Kidney capillary endothelial cell (primary cell): ENCODE measurements around the gene CD36.

ENCODE experiments used
- DNase-seq: peaks from one replicate; pipeline ENCODE4 v3.0.0-alpha.2; 2018; ENCODE audit warnings: low spot score

CD36 gene

DNA sequence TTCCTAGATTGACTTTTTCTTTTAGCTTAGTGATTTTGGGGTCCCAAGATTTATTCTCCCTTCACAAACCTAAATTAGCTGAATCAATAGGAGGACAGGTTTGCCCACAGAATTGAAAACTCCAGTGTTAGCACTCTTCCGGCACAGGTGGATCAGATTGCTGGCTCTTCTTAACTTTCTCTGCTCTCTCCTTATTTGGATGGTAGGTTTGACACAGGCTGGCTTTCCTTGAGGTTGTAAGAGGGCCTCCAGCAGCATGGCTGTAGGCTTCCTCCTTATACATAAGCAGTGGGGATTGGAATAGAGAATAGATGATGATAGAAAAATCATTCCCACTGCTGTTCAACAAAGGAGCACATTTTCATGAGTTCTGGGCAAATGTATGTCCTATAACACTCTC, 9.4 kb upstream of the CD36 start:
- DNase-seq, result no peak

DNA sequence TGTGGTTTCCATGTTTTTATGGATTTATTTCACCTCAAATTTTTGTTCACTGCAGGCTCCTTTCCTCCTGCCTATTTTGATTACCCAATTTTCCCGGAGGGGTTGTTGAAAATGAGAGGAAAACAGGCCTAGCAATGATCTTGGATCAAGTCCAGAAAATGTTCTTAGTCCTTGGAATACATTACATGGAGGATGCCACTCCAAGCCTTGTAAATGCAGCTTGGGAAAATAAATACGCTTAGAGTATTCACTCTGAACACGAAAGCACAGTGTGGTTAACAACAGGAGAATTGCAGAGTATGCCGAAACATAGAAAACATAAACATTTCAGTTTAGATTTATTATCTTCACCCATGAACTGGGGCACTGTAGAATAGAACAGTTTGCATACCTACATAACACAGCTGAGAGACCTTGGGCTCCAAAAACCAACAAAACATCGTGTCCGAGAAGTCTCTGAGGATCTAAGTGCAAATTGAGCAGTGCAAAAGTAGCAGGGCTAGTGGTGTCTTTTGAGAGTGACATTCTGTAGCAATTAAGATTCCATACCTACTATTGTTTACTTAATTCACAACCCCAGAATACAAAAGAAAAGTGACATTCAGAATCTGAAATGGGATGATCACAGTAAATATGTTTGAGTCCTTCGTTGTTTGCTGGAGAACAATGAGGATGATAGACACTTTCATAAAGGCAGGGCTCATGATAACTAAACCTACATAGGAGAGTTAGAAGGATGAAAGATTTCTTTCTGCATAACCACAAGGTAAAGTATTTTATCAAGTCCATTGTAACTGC, 7.6 kb upstream of the CD36 start:
- DNase-seq, result no peak

DNA sequence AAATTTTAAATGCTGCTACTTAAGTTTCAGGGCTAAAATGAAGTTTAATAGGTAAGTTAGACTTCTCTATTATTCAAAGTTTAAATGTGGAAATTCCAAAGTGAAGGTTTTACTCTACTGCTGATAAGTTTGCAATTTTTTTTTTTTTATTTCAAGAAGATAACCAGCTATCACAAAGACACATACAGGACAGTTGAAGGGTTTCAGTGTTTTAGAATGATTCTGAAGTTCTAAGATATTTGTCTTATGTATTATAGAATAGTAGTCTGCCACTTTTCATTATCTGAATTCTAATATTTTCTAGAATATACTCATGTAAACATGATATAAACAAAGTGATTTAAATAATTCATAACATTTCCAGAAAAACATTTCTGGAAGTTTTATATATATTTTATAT, 7.0 kb upstream of the CD36 start:
- no peak for DNase-seq

DNA sequence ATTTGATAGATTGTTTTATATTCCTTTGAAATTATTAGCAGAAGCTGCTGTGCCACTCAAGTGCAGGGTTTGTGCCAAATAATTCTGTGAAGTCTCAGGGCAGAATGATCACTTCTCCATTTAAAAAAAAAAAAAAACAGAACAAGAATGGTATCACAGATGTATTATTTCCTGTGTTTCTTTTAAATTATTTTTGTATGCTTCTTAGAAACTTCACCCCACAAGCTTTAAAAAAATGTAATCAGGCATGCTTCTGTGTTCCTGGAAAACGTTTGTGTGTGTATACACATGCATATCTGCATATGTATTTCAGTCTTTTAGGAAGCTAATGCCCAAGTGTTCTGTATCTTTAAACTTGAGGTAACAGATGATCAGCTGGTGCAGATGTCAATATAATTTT, 6.3 kb upstream of the CD36 start:
- no peak for DNase-seq

DNA sequence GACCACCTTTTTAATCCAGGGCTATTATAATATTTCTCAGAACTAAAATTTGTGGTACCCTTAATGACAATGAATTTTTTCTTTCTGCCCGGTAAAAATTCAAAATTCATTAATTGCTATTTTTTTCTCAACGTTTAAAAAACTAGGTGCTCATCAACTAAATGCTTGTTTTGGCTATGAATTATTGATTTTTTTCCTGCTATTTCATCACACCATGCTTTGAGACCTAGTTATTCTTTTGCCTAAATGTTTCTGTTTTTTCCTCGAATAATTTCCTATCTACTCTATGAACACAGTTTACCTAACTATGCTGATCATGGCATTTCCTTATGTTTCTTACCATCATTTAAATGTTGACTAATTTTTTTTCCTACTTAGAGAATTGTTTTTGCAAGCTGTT, 5.6 kb upstream of the CD36 start:
- DNase-seq, result no peak

DNA sequence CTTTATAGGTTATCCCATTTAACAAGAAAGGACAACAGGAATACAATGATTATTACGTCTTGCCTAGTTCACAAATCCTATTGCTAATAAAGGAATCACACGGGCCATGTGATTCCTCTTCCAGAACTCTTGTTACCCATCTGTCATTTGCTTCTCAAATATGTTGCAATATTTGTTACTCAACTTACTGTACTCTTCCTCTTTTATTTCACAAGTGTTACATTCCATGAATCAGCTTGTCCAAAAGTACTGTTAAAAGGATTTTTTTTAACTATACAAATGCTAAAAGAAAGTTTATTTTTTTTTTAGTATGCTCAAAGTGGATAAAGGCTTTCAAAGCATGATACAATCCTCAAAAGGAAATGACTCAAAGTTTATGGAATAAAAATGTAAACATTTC, 3.9 kb upstream of the CD36 start:
- DNase-seq, result no peak

DNA sequence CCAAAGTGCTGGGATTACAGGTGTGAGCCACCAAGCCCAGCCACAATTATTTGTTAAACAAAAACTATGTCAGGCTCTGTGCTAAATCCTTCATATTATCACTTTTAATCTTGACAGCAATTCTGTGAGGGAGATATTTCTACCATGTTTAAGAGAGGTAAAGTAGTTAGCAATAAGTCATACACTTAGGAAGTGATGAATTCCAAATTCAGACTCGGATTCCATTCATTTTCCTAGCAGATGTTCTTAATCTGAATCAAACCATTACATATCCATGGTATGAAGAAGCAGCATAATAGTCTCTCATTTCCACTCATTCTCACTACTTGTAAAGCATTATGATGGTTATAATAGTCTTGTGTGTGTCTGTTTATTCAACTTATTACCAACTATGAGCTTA, 2.9 kb upstream of the CD36 start:
- no peak for DNase-seq

DNA sequence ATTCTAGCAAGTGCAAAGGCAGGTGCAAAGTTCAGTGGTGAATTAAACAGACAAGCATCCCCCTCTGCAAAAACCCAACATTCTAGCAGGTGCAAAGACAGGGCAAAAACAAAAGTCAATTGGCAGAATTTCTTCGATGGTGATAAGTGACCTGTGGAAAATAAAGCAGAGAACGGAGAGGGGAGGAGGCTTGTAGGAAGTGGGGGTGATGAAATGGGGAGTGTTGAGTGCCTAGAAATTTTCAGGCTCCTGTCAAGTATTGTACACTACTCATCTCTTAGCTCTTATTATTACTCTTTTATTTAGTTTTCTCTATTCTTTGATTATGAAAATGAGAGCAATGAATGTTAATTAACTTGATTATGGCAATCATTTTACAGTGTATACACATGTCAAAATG, 2.4 kb upstream of the CD36 start:
- DNase-seq, result no peak

DNA sequence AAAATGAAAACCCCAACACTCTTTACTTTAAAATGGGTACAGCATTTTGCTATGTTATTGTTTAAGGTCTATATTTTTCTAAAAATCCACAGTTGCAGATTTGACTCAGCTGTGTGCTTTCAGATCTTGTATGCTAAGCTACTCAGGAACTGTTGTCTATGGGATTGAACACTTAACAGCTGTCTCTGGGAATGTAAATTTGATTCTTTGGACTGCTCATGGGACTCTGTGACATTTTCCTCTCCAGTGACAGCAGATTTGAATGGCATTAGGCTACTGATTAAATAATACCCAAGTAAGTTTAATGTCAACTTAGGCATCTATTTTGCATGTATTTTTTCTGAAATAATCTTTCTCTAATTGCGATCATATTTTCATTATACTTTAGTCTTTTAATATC, 1.7 kb upstream of the CD36 start:
- no peak for DNase-seq

DNA sequence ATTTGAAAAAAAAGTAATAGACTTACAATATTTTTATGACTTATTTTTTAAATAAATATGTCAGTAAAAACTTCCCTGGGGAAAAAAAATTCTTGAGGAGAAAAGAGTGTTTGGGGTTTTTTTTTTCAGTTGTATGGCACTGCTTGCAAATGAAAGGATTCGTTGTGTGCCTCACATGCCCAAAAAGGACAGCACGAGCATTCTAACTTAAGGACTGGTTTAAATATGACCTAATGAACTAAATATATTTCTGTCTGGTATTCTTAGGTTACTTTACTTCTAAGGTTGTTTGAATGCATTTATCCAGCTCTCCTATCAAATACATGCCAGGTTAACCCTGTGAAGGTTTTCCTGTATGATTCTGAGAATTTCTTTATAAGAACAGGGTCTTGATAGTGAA, 988 bp upstream of the CD36 start:
- DNase-seq, result no peak

DNA sequence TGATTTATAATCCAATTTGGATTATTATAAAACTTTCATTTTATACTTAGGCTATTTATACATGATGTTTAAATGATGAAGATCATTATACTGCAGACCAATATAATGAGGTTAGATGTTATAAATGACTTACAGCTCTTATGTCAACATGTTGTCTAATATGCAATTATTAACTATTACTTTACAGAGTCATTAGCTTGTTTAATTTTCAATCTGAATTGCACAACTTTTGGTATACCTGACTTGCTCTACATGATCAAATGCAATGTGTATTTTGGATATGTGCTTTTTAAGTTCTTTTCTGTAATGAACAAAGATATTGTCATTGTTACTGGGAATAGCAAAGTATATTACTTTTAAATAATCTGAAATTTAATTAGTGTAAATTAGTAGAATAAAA, 569 bp downstream of the CD36 start:
- DNase-seq, result no peak

DNA sequence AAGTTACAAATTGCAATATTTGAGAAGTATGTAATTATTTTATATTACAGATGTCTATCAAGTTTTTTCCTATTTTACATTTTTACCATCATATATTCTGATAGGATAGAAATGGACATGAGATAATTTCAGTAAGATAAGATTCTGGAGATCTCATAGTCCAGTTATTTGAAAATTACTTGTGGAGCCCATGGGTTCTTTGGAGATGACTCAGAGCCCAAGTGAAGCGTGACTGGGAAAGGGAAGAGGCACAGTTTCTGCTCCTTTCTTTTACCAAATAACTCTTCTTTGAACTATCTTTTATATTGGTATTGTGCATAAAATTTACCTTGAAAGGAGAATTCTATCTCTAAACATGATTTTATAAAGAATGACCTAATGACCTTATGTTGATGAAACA, 2.4 kb downstream of the CD36 start:
- no peak for DNase-seq

DNA sequence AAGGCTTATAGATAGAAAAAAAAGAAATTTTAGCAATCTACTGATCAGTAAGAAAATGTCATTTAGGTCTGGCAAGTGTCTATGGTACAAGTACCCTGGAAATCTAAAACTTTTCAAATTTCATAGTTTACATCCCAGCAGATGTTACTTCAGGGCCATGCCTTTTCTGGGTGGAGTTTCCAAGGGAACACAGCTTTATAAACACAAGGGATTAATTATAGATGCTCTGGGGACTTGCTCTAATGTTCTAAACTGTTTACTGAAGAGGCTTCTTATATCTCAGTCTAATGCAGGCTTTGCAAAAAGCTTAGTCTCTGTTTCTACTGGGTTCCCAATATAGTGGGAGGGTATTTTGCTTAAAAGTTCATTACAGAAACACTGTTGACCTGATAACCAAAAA, 3.1 kb downstream of the CD36 start:
- DNase-seq, result no peak

DNA sequence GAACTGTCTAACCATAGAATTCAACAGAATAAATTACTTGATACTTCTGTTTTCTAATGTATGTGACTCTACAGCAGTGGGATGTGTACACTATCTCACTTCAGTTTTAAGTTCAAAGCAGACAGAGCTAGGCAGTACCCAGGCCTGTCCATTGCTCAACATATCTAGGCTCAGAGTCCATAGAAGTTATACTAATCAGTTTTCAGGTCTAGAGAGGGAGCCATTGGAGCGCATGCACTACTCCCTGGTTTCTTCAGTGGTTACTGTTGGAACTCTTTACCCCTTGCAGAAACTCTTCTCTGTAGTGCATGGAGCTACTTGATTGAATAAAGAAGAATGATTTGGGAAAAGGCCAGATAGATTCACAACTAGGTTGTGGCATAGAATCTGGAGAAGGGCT, 4.4 kb downstream of the CD36 start:
- DNase-seq, result no peak

DNA sequence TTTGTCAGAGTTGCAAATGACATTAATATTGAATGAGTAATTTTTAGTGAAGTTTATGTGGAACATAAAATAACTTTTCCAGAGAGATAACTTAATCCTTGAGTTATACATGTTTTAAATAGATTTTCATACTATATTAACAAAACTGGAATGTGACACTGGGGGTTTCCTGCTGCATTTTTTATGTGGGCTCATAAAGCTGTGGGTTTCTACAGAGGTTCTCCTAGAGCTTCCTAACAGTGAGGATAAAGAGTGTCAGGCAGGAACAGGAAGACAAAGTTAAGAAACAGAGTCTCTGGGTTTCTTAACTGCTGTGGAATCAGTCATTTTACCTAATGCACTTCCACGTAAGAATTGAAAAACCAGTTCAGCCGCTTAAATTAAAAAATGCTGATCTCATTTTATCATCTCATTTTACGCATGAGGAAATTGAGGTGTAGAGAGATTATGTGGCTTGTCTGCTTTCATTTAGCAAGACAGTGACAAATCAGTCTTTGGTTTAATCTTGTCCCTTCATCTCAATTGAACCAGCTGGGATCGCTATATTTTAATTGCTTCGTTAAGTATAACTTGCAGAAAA, 5.0 kb downstream of the CD36 start:
- no peak for DNase-seq

DNA sequence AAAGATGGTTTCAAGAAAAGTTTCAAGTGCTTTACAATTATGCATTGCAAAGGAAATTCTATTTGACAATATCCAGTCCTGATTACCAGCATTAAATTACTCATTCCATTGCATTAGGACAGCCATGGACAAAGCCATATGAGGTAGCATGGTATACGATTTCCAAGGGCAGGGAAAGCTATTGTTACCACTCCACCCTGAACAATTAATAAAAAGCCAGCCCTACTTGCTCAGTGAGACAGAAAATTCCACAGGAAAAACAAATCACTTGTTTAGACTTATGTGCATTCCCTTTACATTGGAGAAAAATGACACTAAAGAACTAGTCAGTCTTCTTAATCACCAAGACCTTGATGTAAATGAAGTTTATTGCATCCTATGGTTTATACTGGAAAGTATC, 5.6 kb downstream of the CD36 start:
- no peak for DNase-seq

DNA sequence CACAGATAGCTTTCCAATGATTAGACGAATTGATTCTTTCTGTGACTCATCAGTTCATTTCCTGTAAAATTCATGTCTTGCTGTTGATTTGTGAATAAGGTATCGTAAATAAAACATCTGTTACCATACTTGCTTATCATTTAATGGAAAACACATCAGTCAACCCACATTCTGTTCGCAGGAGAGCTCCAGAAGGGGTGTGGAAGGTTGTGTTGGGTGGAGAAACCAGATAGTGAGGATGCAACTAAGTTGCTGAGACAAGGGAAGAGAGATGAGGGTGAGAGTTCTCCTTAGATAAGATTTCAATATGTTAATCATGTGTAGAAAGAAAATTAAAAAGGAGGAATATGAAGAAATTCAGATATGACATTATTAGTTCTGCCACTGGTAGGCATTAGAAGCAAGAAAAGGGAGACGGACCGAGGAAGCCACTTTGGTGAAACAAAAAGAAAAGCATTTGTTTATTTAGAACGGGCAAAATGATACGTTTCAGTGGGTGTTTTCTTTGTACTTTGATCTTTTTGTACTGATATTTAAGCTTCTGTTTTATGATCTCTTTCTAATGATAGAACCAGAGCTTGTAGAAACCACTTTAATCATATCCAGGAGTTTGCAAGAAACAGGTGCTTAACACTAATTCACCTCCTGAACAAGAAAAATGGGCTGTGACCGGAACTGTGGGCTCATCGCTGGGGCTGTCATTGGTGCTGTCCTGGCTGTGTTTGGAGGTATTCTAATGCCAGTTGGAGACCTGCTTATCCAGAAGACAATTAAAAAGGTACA, 7.8 kb downstream of the CD36 start:
- DNase-seq, result no peak

DNA sequence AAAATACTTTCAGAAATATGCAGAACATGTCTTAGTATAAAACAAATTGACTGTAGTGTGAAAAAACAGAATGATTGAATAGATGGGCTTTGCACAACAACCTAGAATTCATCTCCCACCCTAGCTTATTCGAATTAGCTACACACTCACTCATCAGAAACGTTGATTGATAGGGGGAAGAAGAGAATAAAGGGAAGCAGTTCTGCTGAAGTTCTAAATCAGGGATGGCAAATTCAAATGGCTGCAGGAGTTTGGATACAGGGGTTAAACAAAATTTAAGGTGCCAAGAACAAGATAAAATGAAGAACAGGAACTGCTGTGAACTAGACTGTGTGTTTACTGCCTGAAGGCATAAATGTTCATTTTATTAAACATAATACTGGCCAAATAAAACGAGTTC, 9.0 kb downstream of the CD36 start:
- no peak for DNase-seq

DNA sequence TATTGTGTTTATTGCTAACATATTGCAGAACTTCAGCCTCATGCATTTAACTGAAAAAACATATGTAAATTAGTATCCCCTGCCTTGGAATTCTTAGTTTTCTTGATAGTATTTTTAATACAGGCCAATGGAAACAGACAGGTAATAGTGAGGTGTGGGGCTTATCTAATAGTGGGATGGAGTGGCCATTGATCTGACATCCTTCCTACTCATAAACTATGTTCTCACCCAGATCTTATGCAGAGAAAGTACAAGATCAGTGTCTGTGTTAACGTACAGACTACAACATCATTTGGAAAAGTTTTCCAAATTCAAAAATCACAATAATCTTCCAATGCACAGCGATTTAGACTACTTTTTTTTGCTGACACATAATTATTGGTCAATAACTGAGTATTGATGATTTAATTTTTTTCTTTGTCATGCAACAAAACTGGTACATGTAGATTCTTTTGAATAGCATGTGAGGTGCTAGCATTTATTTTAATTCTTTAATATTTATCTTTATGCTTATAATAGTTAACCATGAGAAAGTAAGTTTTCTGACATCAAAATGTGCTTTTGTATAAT, 9.7 kb downstream of the CD36 start:
- DNase-seq, result no peak

DNA sequence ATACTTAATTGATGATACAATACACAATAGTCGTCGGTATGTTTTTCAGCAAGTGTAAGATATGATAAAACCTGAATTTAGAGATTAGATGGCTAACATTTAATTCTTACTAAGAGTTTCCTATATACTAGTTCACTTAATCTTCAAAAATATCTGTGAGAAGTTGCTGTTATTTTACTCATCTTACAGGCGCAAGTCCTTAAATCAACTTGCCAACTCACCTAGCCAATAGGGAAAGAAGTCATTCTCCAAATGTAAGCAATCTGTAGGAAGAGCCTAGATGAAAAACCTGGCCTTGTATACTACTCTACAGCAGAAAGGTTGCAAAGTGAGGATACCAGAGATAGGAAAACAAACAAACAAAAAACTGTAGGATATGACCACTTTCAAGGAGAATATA, 10.6 kb downstream of the CD36 start:
- DNase-seq, result no peak

DNA sequence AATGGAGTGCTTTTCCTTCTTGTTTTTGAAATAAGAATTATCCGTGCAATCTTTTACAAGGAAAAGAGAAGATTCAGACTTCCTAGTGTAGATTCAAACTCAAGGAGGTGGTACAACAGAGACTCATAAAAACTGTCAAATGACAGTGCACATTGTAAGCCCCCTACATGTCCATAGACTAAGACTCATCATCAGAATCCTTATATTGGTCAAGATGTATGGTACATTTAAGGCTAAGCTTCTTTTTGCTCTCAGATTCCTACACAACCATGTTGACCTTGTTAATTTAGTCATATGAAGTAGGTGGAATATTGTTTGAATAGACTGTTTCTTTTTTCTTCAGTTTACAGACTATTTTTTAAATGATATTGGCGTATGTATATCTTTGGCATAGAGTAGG, 11.6 kb downstream of the CD36 start:
- DNase-seq, result no peak

DNA sequence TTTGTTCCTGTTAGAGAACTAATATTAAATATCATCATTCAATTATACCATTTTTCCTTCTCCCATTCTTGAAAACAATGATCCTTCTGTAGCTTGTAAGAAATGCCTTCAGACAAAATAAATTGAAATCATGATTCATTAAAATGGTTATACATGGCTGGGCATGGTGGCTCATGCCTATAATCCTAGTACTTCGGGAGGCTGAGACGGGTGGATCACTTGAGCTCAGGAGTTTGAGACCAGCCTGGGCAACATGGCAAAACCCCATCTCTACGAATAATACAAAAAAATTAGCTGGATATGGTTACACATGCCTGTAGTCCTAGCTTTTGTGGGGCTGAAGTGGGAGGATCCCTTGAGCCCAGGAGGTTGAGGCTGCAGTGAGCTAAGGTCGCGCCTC, 13.0 kb downstream of the CD36 start:
- no peak for DNase-seq

DNA sequence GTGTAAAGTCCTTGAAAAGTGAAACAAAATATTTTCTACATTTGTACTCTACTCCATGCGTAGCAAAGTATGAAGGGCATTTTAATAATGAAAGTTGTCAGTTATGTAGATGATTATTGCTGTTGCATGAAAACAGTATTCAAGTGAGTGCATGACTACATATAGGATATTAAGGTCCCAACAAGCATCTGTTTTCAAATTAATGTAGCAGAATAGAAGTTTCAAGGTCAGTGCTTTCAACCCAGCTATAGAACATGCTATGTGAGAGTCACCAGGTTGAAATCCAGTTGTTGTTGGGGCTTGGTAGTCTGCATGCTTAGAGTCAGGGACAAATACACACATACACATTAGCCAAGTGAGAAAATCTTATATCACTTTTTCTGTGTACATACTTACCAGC, 14.8 kb downstream of the CD36 start:
- DNase-seq, result no peak
